Type B pancreatic cell (in vitro differentiated cells): ENCODE results near the gene FAAP100. TPM values are rescaled to one million over a fixed set of nuclear protein-coding genes. Genes with fewer than 3 reads are reported as not detected.

Experiments used
- DNase-seq: peaks from one replicate; pipeline ENCODE4 v3.0.0; 2021; ENCODE audit warnings: mixed read lengths; ENCODE audit not compliant: unreplicated experiment; ENCODE audit errors: extremely low spot score
- H3K27ac Mint-ChIP-seq: 2 replicates; pipeline ENCODE4 v1.8.0; 2021; ENCODE audit warnings: mild to moderate bottlenecking, mixed read lengths
- H3K27me3 Mint-ChIP-seq: 2 replicates; pipeline ENCODE4 v1.8.0; 2021; ENCODE audit warnings: mixed read lengths
- H3K36me3 Mint-ChIP-seq: 2 replicates; pipeline ENCODE4 v1.8.0; 2021; ENCODE audit warnings: mixed read lengths
- H3K4me1 Mint-ChIP-seq: one replicate; pipeline ENCODE4 v1.8.0; 2021; ENCODE audit warnings: mixed read lengths; ENCODE audit not compliant: unreplicated experiment
- H3K4me3 Mint-ChIP-seq: 2 replicates; pipeline ENCODE4 v1.8.0; 2021; ENCODE audit warnings: mild to moderate bottlenecking, mixed read lengths
- H3K9me3 Mint-ChIP-seq: 2 replicates; pipeline ENCODE4 v1.8.0; 2021; ENCODE audit warnings: mixed read lengths
- CTCF ChIP-seq: fragments of 200-600 bp; sonication (generic); conservative IDR thresholded peaks from 2 replicates; pipeline ENCODE4 v1.5.0; 2021; ENCODE audit warnings: antibody characterized with exemption, mild to moderate bottlenecking
- total RNA-seq: library from RNA; stranded (reverse); gene quantifications from 2 replicates; pipeline ENCODE4 v1.2.1, GENCODE V29; 2021; ENCODE audit warnings: low replicate concordance

The FAAP100 gene
- total RNA-seq, 1 donor from 2014 or later = 44.7 TPM

- no peak for TF ChIP-seq CTCF
- no peaks in the 10 kb centered on the region for H3K9me3 Mint-ChIP-seq
- no peaks in the 10 kb centered on the region for H3K27me3 Mint-ChIP-seq
- H3K4me3 Mint-ChIP-seq = peak overlapping the region; percentile 90
- no peak overlapping the region for H3K27ac Mint-ChIP-seq
- peaks cover 9% of the 10 kb centered on the region for H3K36me3 Mint-ChIP-seq
- no peak for DNase-seq
- peaks cover 28% of the 10 kb centered on the region for H3K4me1 Mint-ChIP-seq
Measured at GRCh38 chr17:81551458-81552243, 502 bp downstream of the FAAP100 start.

- no peak for DNase-seq
- no peaks in the 10 kb centered on the region for H3K27me3 Mint-ChIP-seq
- no peak for TF ChIP-seq CTCF
- peaks cover 9% of the 10 kb centered on the region for H3K36me3 Mint-ChIP-seq
- H3K9me3 Mint-ChIP-seq = no peaks in the 10 kb centered on the region
- H3K4me3 Mint-ChIP-seq = peak overlapping the region; percentile 90
- peaks cover 28% of the 10 kb centered on the region for H3K4me1 Mint-ChIP-seq
- H3K27ac Mint-ChIP-seq = no peak overlapping the region
Measured at GRCh38 chr17:81550830-81551457, 1.2 kb downstream of the FAAP100 start.

- no peak for TF ChIP-seq CTCF
- Mint-ChIP-seq H3K9me3 (no peaks in the 10 kb centered on the region), H3K4me3 (peak overlapping the region; percentile 90), H3K36me3 (peaks cover 9% of the 10 kb centered on the region), H3K4me1 (peaks cover 28% of the 10 kb centered on the region), H3K27me3 (no peaks in the 10 kb centered on the region), H3K27ac (no peak overlapping the region)
- DNase-seq = no peak
Measured at GRCh38 chr17:81550285-81550684, 1.9 kb downstream of the FAAP100 start.

GRCh38 chr17:81549826-81550225, 2.3 kb downstream of the FAAP100 start:
- Mint-ChIP-seq H3K4me3 (peak overlapping the region; percentile 90), H3K9me3 (no peaks in the 10 kb centered on the region), H3K4me1 (peaks cover 28% of the 10 kb centered on the region), H3K36me3 (peaks cover 9% of the 10 kb centered on the region), H3K27me3 (no peaks in the 10 kb centered on the region), H3K27ac (peak overlapping the region; percentile 61)
- DNase-seq = no peak
- TF ChIP-seq CTCF = no peak

GRCh38 chr17:81549031-81549557, 3.1 kb downstream of the FAAP100 start:
- no peak for DNase-seq
- H3K4me1 Mint-ChIP-seq = peaks cover 24% of the 10 kb centered on the region
- no peaks in the 10 kb centered on the region for H3K27me3 Mint-ChIP-seq
- no peak overlapping the region for H3K27ac Mint-ChIP-seq
- H3K4me3 Mint-ChIP-seq = peak overlapping the region; percentile 90
- peaks cover 9% of the 10 kb centered on the region for H3K36me3 Mint-ChIP-seq
- no peak for TF ChIP-seq CTCF
- no peaks in the 10 kb centered on the region for H3K9me3 Mint-ChIP-seq
